HEK293 (cell line): ENCODE measurements around the gene DHRS2.
A peak's percentile ranks its signal among the peaks of the same experiment; 100 is the strongest.

Source experiments
- CTCF ChIA-PET: fragments of 350-600 bp; formaldehyde crosslinking; extraction: SDS; loops from one replicate; lab custom pipeline; 2021; ENCODE audit warnings: antibody characterized with exemption; lab: Yijun Ruan, JAX
- POLR2A ChIA-PET: fragments of 300-600 bp; formaldehyde crosslinking; extraction: SDS; loops from one replicate; lab custom pipeline; 2020; ENCODE audit warnings: antibody characterized with exemption, inconsistent platforms; lab: Yijun Ruan, JAX
- H3K27ac ChIP-seq: fragments of 200-500 bp; sonication (Bioruptor generic); 2 replicates; pipeline ENCODE4 v1.5.1; 2014; ENCODE audit warnings: low read depth, low read length, control low read depth, inconsistent platforms; ENCODE audit errors: extremely low read depth
- H3K36me3 ChIP-seq, 2 experiments: fragments of 200-500 bp in 1 of 2; sonication (Bioruptor generic) in 1 of 2; 1 replicate in 1 of 2; 2 replicates in 1 of 2; pipeline ENCODE4 v1.5.1; 2014 to 2017; ENCODE audit warnings: inconsistent platforms in 2 of 2, low read length in 2 of 2; ENCODE audit not compliant: control insufficient read depth in 2 of 2, insufficient read depth in 1 of 2
- H3K4me1 ChIP-seq: fragments of 200-500 bp; sonication (Bioruptor generic); 2 replicates; pipeline ENCODE4 v1.5.1; 2014; ENCODE audit warnings: mild to moderate bottlenecking, low read length, inconsistent platforms; ENCODE audit not compliant: control insufficient read depth, insufficient read depth
- H3K4me3 ChIP-seq: 2 replicates; pipeline ENCODE4 v1.5.1; 2011; ENCODE audit warnings: low read depth, mild to moderate bottlenecking, control low read depth, low read length, moderate library complexity
- H3K9me3 ChIP-seq: fragments of 200-500 bp; sonication (Bioruptor generic); 2 replicates; pipeline ENCODE4 v1.5.1; 2014; ENCODE audit warnings: low read depth, low read length, inconsistent platforms; ENCODE audit not compliant: control insufficient read depth, insufficient read depth
- GFI1B ChIP-seq: fragments of 450-650 bp; formaldehyde crosslinking; IDR thresholded peaks from 2 replicates; pipeline ENCODE4 v1.5.1; 2016; ENCODE audit warnings: missing biosample characterization, missing genetic modification characterization
- KLF10 ChIP-seq: fragments of 450-650 bp; IDR thresholded peaks from 2 replicates; pipeline ENCODE4 v1.5.1; 2018; ENCODE audit warnings: missing biosample characterization, mild to moderate bottlenecking, missing genetic modification characterization
- MEIS1 ChIP-seq: sonication (generic); formaldehyde crosslinking; IDR thresholded peaks from 2 replicates; pipeline ENCODE4 v1.8.1; 2022; ENCODE audit warnings: missing genetic modification reagents, mild to moderate bottlenecking, borderline replicate concordance
- SP7 ChIP-seq: fragments of 450-650 bp; formaldehyde crosslinking; IDR thresholded peaks from 2 replicates; pipeline ENCODE4 v1.5.1; 2016; ENCODE audit warnings: missing biosample characterization, missing genetic modification characterization
- ZBTB17 ChIP-seq: fragments of 450-650 bp; formaldehyde crosslinking; IDR thresholded peaks from 2 replicates; pipeline ENCODE4 v1.5.1; 2016; ENCODE audit warnings: missing biosample characterization, missing genetic modification characterization
- ZFP41 ChIP-seq: fragments of 450-650 bp; formaldehyde crosslinking; IDR thresholded peaks from 2 replicates; pipeline ENCODE4 v1.5.1; 2016; ENCODE audit warnings: missing biosample characterization, missing genetic modification characterization, borderline replicate concordance
- ZNF10 ChIP-seq: fragments of 450-650 bp; formaldehyde crosslinking; IDR thresholded peaks from 2 replicates; pipeline ENCODE4 v1.5.1; 2017; ENCODE audit warnings: missing biosample characterization, missing genetic modification characterization
- ZNF112 ChIP-seq: fragments of 450-650 bp; formaldehyde crosslinking; IDR thresholded peaks from 2 replicates; pipeline ENCODE4 v1.5.0; 2017; ENCODE audit warnings: missing biosample characterization, missing genetic modification characterization
- ZNF133 ChIP-seq: fragments of 450-650 bp; formaldehyde crosslinking; IDR thresholded peaks from 2 replicates; pipeline ENCODE4 v1.5.1; 2016; ENCODE audit warnings: missing biosample characterization, missing genetic modification characterization
- ZNF175 ChIP-seq: fragments of 450-650 bp; formaldehyde crosslinking; IDR thresholded peaks from 2 replicates; pipeline ENCODE4 v1.5.1; 2016; ENCODE audit warnings: missing biosample characterization, missing genetic modification characterization
- ZNF404 ChIP-seq: fragments of 450-650 bp; formaldehyde crosslinking; IDR thresholded peaks from 2 replicates; pipeline ENCODE4 v1.5.1; 2017; ENCODE audit warnings: missing biosample characterization, missing genetic modification characterization
- ZNF571 ChIP-seq: fragments of 450-650 bp; formaldehyde crosslinking; IDR thresholded peaks from 2 replicates; pipeline ENCODE4 v1.5.0; 2017; ENCODE audit warnings: missing biosample characterization, missing genetic modification characterization
- ZNF785 ChIP-seq: fragments of 450-650 bp; formaldehyde crosslinking; IDR thresholded peaks from 2 replicates; pipeline ENCODE4 v1.5.1; 2016; ENCODE audit warnings: missing biosample characterization, missing genetic modification characterization
- ZSCAN30 ChIP-seq: fragments of 450-650 bp; IDR thresholded peaks from 2 replicates; pipeline ENCODE4 v1.5.1; 2018; ENCODE audit warnings: missing biosample characterization, mild to moderate bottlenecking, missing genetic modification characterization, moderate library complexity
- TF ChIP-seq, protein P1 (sequence below): fragments of 450-650 bp; formaldehyde crosslinking; IDR thresholded peaks from 2 replicates; pipeline ENCODE4 v1.5.1; 2016; ENCODE audit warnings: missing biosample characterization, missing genetic modification characterization
- TF ChIP-seq, protein P2 (sequence below): fragments of 450-650 bp; formaldehyde crosslinking; IDR thresholded peaks from 2 replicates; pipeline ENCODE4 v1.5.1; 2017; ENCODE audit warnings: missing biosample characterization, mild to moderate bottlenecking, missing genetic modification characterization, moderate library complexity
- TF ChIP-seq, protein P3 (sequence below): fragments of 450-650 bp; formaldehyde crosslinking; IDR thresholded peaks from 2 replicates; pipeline ENCODE4 v1.5.1; 2016; ENCODE audit warnings: missing biosample characterization, missing genetic modification characterization
- TF ChIP-seq, protein P4 (sequence below): fragments of 450-650 bp; IDR thresholded peaks from 2 replicates; pipeline ENCODE4 v1.5.1; 2018; ENCODE audit warnings: missing biosample characterization, mild to moderate bottlenecking, missing genetic modification characterization
- TF ChIP-seq, protein P5 (sequence below): fragments of 450-650 bp; formaldehyde crosslinking; IDR thresholded peaks from 2 replicates; pipeline ENCODE4 v1.5.1; 2016; ENCODE audit warnings: missing biosample characterization, missing genetic modification characterization

Gene DHRS2

DNA sequence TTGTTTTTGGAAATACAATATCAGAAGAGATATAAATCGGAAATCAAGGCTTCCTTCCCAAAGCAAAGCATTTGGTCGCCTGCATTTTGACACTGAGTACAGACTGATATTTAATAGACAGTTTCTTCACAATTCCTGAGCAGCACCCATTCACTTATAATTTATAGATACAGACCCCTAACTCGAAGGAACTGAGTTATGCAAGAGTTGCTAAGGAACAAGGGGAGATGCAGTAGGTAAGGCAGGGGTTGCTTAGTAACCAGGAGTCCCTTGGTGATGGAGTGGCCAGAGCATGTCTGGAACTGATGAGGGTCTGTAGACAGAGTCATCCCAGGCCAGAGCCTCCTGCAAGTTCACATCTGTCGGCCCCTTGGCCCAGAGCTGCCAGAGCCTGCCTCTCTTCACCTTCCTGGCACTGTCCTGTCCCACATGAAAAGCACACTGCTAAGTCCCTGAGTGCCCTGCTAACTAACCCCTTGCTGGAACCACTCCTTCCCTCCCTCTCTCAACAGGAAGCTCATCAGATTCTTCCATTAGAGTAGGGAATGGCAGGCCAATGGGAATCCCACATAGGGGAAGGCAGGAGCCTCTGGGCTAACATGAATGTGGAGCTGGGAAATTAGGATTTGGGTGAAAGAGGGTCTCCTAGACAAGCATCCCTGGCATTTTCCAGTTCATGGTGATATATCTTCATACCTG lies 3.6 kb upstream of the DHRS2 start (continued):
- no peak for TF ChIP-seq ZNF571
- no peak for TF ChIP-seq ZNF133
- no peak for TF ChIP-seq ZNF175 (tag by site-specific recombination)
- no peak for TF ChIP-seq MEIS1 (CRISPR knock-in tag)
- TF ChIP-seq ZNF785 (tag by site-specific recombination), result no peak
- TF ChIP-seq, all 188 proteins: peak for 0

DNA sequence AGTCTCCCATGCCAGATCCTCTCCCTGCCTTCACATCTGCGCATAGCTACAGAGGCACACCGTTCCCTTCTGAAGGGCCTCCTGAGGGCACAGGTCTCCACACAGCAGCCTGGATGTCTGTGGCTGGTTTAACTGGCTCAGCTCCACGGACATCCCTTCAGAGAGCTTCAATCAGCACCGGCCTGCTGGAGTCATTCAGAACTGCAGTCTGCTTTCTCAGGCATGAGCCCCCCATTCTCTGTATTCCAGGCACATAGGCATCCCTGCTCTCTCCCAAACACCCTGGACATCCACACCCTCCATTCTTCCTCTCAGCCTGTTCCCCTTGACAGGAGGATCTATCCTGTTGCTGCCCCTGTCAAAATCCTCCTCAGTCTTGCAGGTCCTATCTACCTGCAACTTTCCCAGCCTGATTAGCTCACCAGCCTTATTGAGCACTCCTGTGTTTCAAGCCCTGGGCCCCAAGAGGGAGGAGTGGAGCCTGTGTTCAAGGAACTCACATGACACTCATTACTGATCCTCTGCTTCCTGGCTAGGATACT lies 2.9 kb upstream of the DHRS2 start:
- CTCF ChIA-PET, result interaction anchor here (0.7 to 5.5 kb wide), 24 partner anchors 8 to 475 kb away, joined by 3 to 93 read pairs (median 7); partner anchors contain the start of gene DHRS4
- Histone ChIP-seq H3K4me1 (no peaks in the 10 kb centered on the region), H3K27ac (no peak overlapping the region), H3K4me3 (no peak overlapping the region), H3K9me3 (no peaks in the 10 kb centered on the region), H3K36me3 (no peaks in the 10 kb centered on the region)
- TF ChIP-seq KLF10, result no peak
- TF ChIP-seq, protein P1, sequence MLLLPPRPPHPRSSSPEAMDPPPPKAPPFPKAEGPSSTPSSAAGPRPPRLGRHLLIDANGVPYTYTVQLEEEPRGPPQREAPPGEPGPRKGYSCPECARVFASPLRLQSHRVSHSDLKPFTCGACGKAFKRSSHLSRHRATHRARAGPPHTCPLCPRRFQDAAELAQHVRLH (tag by site-specific recombination), result no peak
- no peak for TF ChIP-seq ZNF112 (tag by site-specific recombination)
- no peak for TF ChIP-seq ZNF404 (tag by site-specific recombination)
- TF ChIP-seq, protein P2, sequence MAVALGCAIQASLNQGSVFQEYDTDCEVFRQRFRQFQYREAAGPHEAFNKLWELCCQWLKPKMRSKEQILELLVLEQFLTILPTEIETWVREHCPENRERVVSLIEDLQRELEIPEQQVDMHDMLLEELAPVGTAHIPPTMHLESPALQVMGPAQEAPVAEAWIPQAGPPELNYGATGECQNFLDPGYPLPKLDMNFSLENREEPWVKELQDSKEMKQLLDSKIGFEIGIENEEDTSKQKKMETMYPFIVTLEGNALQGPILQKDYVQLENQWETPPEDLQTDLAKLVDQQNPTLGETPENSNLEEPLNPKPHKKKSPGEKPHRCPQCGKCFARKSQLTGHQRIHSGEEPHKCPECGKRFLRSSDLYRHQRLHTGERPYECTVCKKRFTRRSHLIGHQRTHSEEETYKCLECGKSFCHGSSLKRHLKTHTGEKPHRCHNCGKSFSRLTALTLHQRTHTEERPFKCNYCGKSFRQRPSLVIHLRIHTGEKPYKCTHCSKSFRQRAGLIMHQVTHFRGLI (tag by site-specific recombination), result no peak
- no peak for TF ChIP-seq ZFP41 (tag by site-specific recombination)
- TF ChIP-seq GFI1B, result no peak
- TF ChIP-seq ZSCAN30 (tag by site-specific recombination), result no peak
- TF ChIP-seq, protein P3, sequence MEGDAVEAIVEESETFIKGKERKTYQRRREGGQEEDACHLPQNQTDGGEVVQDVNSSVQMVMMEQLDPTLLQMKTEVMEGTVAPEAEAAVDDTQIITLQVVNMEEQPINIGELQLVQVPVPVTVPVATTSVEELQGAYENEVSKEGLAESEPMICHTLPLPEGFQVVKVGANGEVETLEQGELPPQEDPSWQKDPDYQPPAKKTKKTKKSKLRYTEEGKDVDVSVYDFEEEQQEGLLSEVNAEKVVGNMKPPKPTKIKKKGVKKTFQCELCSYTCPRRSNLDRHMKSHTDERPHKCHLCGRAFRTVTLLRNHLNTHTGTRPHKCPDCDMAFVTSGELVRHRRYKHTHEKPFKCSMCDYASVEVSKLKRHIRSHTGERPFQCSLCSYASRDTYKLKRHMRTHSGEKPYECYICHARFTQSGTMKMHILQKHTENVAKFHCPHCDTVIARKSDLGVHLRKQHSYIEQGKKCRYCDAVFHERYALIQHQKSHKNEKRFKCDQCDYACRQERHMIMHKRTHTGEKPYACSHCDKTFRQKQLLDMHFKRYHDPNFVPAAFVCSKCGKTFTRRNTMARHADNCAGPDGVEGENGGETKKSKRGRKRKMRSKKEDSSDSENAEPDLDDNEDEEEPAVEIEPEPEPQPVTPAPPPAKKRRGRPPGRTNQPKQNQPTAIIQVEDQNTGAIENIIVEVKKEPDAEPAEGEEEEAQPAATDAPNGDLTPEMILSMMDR (tag by site-specific recombination), result peak; percentile 30; the same call in 1 of the 2 replicates
- TF ChIP-seq, protein P4, sequence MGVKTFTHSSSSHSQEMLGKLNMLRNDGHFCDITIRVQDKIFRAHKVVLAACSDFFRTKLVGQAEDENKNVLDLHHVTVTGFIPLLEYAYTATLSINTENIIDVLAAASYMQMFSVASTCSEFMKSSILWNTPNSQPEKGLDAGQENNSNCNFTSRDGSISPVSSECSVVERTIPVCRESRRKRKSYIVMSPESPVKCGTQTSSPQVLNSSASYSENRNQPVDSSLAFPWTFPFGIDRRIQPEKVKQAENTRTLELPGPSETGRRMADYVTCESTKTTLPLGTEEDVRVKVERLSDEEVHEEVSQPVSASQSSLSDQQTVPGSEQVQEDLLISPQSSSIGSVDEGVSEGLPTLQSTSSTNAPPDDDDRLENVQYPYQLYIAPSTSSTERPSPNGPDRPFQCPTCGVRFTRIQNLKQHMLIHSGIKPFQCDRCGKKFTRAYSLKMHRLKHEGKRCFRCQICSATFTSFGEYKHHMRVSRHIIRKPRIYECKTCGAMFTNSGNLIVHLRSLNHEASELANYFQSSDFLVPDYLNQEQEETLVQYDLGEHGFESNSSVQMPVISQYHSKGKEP, result no peak
- peak; percentile 67 for TF ChIP-seq ZBTB17 (tag by site-specific recombination)
- no peak for TF ChIP-seq SP7 (tag by site-specific recombination)
- no peak for TF ChIP-seq ZNF10 (tag by site-specific recombination)
- TF ChIP-seq, protein P5, sequence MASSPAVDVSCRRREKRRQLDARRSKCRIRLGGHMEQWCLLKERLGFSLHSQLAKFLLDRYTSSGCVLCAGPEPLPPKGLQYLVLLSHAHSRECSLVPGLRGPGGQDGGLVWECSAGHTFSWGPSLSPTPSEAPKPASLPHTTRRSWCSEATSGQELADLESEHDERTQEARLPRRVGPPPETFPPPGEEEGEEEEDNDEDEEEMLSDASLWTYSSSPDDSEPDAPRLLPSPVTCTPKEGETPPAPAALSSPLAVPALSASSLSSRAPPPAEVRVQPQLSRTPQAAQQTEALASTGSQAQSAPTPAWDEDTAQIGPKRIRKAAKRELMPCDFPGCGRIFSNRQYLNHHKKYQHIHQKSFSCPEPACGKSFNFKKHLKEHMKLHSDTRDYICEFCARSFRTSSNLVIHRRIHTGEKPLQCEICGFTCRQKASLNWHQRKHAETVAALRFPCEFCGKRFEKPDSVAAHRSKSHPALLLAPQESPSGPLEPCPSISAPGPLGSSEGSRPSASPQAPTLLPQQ (tag by site-specific recombination), result no peak
- POLR2A ChIA-PET, result no interaction called here
